ENCODE data around the gene TRPM2.

Gene TRPM2

DNA sequence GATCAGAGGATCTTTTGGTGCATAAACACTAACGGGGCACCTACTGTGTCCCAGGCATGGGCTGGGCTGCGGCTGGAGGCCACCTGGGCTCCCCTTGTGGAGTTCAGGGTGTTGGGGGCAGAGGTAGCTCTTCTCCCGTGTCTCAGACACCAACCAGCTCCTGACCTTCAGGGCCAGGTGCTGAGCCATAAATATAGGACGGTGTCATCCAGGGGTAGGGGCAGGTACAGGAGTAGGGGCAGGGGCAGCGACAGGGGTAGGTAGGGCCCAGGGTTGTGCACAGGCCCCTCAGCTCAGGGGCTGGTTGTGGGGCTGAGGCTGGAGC, 83.9 kb downstream of the TRPM2 start:
- Histone ChIP-seq H2BK5ac (ENCODE audit: low read depth, low read length, poor library complexity) (no peak overlapping the region), H3K4me1 (ENCODE audit: control insufficient read depth in 1 of 2, insufficient read depth in 2 of 2, low read length in 2 of 2) (no peaks in the 10 kb centered on the region), H3K4me3 (ENCODE audit: low read depth, low read length) (no peak overlapping the region), H3K4ac (ENCODE audit: low read depth, low read length) (no peak overlapping the region), H3K27me3 (ENCODE audit: insufficient read depth, low read length) (no peaks in the 10 kb centered on the region), H3K36me3 (ENCODE audit: control insufficient read depth in 1 of 2, insufficient read depth in 2 of 2, low read length in 2 of 2) (no peaks in the 10 kb centered on the region), H3K4me2 (ENCODE audit: low read length) (no peak overlapping the region), H3K79me2 (ENCODE audit: control insufficient read depth, insufficient read depth, low read length, poor library complexity) (no peaks in the 10 kb centered on the region), H3K14ac (ENCODE audit: low read length) (no peak overlapping the region), H2BK12ac (ENCODE audit: low read length) (no peak overlapping the region), H4K8ac (ENCODE audit: low read depth, low read length) (no peak overlapping the region), H2BK120ac (ENCODE audit: insufficient read depth, low read length, poor library complexity) (no peak overlapping the region), H4K12ac (ENCODE audit: low read depth, low read length) (no peak overlapping the region), H3K27ac (ENCODE audit: low read depth, low read length) (no peak overlapping the region), H2AK5ac (ENCODE audit: low read length) (no peak overlapping the region), H3K18ac (ENCODE audit: low read length) (no peak overlapping the region), H3K23ac (ENCODE audit: low read length) (no peak overlapping the region), H3K9me3 (ENCODE audit: insufficient read depth, low read depth, low read length) (peaks cover 4% of the 10 kb centered on the region), H4K91ac (ENCODE audit: low read depth, low read length) (no peak overlapping the region), H3K9ac (ENCODE audit: low read length) (no peak overlapping the region), H2AFZ (ENCODE audit: insufficient read depth, low read length, poor library complexity) (no peak overlapping the region), H3K79me1 (ENCODE audit: low read length) (no peaks in the 10 kb centered on the region)
- WGBS (ENCODE audit: extremely low coverage, insufficient coverage, insufficient read length), result no CpG with 5 or more reads among the region's 5 CpGs
- DNase-seq, result no peak

DNA sequence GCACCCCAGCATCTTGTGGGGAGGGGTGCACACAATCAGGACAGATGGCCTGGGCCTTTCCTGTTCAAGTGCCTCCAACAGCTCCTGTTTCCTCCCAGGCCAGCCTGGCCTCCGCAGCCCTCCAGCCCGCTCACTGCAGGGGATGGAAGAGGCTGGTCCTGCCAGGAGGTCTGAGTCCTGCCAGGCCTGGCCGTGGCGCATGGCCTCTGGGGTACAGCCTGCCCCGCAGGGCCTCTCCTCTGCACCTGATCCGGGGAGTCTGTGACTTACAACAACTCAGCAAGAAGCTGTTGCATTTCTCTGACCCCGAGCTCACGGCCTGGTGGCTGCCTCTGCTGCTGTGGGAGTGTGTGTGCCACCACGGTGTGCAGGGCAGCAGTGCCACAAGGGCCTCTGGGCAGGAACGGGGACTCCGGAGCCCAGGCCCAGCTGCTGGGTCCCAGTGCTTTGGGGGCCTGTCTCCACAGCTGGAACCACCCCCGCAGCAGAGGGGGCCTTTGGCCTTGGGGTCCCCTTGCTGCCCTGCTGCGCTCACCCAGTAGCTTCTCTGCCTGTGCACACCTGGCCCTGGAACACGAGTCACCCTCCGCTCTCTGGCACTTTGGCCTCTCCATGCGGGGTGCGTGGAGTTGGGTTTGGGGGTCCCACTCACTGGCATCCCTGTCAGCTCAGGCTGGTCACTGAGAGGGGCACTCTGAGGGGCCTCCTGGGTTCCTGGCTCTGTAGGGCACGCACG, 84.4 kb downstream of the TRPM2 start:
- Histone ChIP-seq H3K79me1 (ENCODE audit: low read length) (no peaks in the 10 kb centered on the region), H3K23ac (ENCODE audit: low read length) (no peak overlapping the region), H3K4ac (ENCODE audit: low read depth, low read length) (no peak overlapping the region), H3K27me3 (ENCODE audit: insufficient read depth, low read length) (no peaks in the 10 kb centered on the region), H3K9me3 (ENCODE audit: insufficient read depth, low read depth, low read length) (peaks cover 4% of the 10 kb centered on the region), H2AK5ac (ENCODE audit: low read length) (no peak overlapping the region), H4K12ac (ENCODE audit: low read depth, low read length) (no peak overlapping the region), H3K4me2 (ENCODE audit: low read length) (no peak overlapping the region), H2AFZ (ENCODE audit: insufficient read depth, low read length, poor library complexity) (no peak overlapping the region), H3K27ac (ENCODE audit: low read depth, low read length) (no peak overlapping the region), H3K18ac (ENCODE audit: low read length) (no peak overlapping the region), H3K36me3 (ENCODE audit: control insufficient read depth in 1 of 2, insufficient read depth in 2 of 2, low read length in 2 of 2) (no peaks in the 10 kb centered on the region), H2BK120ac (ENCODE audit: insufficient read depth, low read length, poor library complexity) (no peak overlapping the region), H3K79me2 (ENCODE audit: control insufficient read depth, insufficient read depth, low read length, poor library complexity) (no peaks in the 10 kb centered on the region), H3K9ac (ENCODE audit: low read length) (no peak overlapping the region), H3K4me3 (ENCODE audit: low read depth, low read length) (no peak overlapping the region), H2BK12ac (ENCODE audit: low read length) (no peak overlapping the region), H3K4me1 (ENCODE audit: control insufficient read depth in 1 of 2, insufficient read depth in 2 of 2, low read length in 2 of 2) (no peaks in the 10 kb centered on the region), H3K14ac (ENCODE audit: low read length) (no peak overlapping the region), H2BK5ac (ENCODE audit: low read depth, low read length, poor library complexity) (no peak overlapping the region), H4K91ac (ENCODE audit: low read depth, low read length) (no peak overlapping the region), H4K8ac (ENCODE audit: low read depth, low read length) (no peak overlapping the region)
- WGBS (ENCODE audit: extremely low coverage, insufficient coverage, insufficient read length), result no CpG with 5 or more reads among the region's 19 CpGs
- no peak for DNase-seq

- Histone ChIP-seq H3K79me1 (ENCODE audit: low read length) (no peaks in the 10 kb centered on the region), H2BK120ac (ENCODE audit: insufficient read depth, low read length, poor library complexity) (no peak overlapping the region), H3K27ac (ENCODE audit: low read depth, low read length) (no peak overlapping the region), H2AFZ (ENCODE audit: insufficient read depth, low read length, poor library complexity) (no peak overlapping the region), H3K23ac (ENCODE audit: low read length) (no peak overlapping the region), H3K79me2 (ENCODE audit: control insufficient read depth, insufficient read depth, low read length, poor library complexity) (no peaks in the 10 kb centered on the region), H2BK12ac (ENCODE audit: low read length) (no peak overlapping the region), H2BK5ac (ENCODE audit: low read depth, low read length, poor library complexity) (no peak overlapping the region), H3K14ac (ENCODE audit: low read length) (no peak overlapping the region), H3K18ac (ENCODE audit: low read length) (no peak overlapping the region), H3K4me1 (ENCODE audit: control insufficient read depth in 1 of 2, insufficient read depth in 2 of 2, low read length in 2 of 2) (no peaks in the 10 kb centered on the region), H3K4me3 (ENCODE audit: low read depth, low read length) (no peak overlapping the region), H3K4ac (ENCODE audit: low read depth, low read length) (no peak overlapping the region), H2AK5ac (ENCODE audit: low read length) (no peak overlapping the region), H4K91ac (ENCODE audit: low read depth, low read length) (no peak overlapping the region), H3K27me3 (ENCODE audit: insufficient read depth, low read length) (no peaks in the 10 kb centered on the region), H3K36me3 (ENCODE audit: control insufficient read depth in 1 of 2, insufficient read depth in 2 of 2, low read length in 2 of 2) (no peaks in the 10 kb centered on the region), H4K8ac (ENCODE audit: low read depth, low read length) (no peak overlapping the region), H3K9ac (ENCODE audit: low read length) (no peak overlapping the region), H3K4me2 (ENCODE audit: low read length) (no peak overlapping the region), H4K12ac (ENCODE audit: low read depth, low read length) (no peak overlapping the region), H3K9me3 (ENCODE audit: insufficient read depth, low read depth, low read length) (peaks cover 4% of the 10 kb centered on the region)
- no CpG with 5 or more reads among the region's 34 CpGs for WGBS (ENCODE audit: extremely low coverage, insufficient coverage, insufficient read length)
- DNase-seq, result no peak
Observed at GRCh38 chr21:44438531-44439210, 85.2 kb downstream of the TRPM2 start.

DNA sequence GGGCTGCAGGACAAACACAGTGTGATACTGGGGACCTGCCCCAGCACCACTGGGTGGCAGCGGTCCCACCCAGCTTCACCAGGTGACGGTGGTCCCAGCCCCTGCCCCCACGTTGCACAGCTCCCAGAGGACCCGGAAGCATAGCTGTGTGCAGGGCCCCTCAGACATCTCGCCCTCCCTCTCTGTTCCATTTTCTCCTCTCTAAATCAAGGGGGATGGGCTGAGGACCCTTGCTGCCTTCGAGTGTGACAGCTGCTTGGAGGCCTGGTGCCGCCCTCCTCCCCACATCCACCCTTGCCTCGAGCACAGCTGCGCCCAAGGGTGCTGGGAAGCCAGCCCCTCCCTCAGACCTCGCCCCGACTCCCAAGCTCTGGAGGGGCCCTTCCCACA, 85.8 kb downstream of the TRPM2 start:
- H3K27me3 ChIP-seq (ENCODE audit: insufficient read depth, low read length), result no peaks in the 10 kb centered on the region
- H3K36me3 ChIP-seq (ENCODE audit: control insufficient read depth in 1 of 2, insufficient read depth in 2 of 2, low read length in 2 of 2), result no peaks in the 10 kb centered on the region
- no peak overlapping the region for H4K12ac ChIP-seq (ENCODE audit: low read depth, low read length)
- no peaks in the 10 kb centered on the region for H3K4me1 ChIP-seq (ENCODE audit: control insufficient read depth in 1 of 2, insufficient read depth in 2 of 2, low read length in 2 of 2)
- no peak overlapping the region for H3K27ac ChIP-seq (ENCODE audit: low read depth, low read length)
- H3K4me3 ChIP-seq (ENCODE audit: low read depth, low read length), result no peak overlapping the region
- H2BK120ac ChIP-seq (ENCODE audit: insufficient read depth, low read length, poor library complexity), result no peak overlapping the region
- no peak overlapping the region for H2BK5ac ChIP-seq (ENCODE audit: low read depth, low read length, poor library complexity)
- no CpG with 5 or more reads among the region's 11 CpGs for WGBS (ENCODE audit: extremely low coverage, insufficient coverage, insufficient read length)
- no peak overlapping the region for H4K91ac ChIP-seq (ENCODE audit: low read depth, low read length)
- no peak overlapping the region for H3K4ac ChIP-seq (ENCODE audit: low read depth, low read length)
- H3K4me2 ChIP-seq (ENCODE audit: low read length), result no peak overlapping the region
- no peak overlapping the region for H2BK12ac ChIP-seq (ENCODE audit: low read length)
- no peak for DNase-seq
- no peak overlapping the region for H2AK5ac ChIP-seq (ENCODE audit: low read length)
- H3K18ac ChIP-seq (ENCODE audit: low read length), result no peak overlapping the region
- H3K79me1 ChIP-seq (ENCODE audit: low read length), result no peaks in the 10 kb centered on the region
- H3K23ac ChIP-seq (ENCODE audit: low read length), result no peak overlapping the region
- no peak overlapping the region for H2AFZ ChIP-seq (ENCODE audit: insufficient read depth, low read length, poor library complexity)
- no peak overlapping the region for H3K14ac ChIP-seq (ENCODE audit: low read length)
- no peak overlapping the region for H4K8ac ChIP-seq (ENCODE audit: low read depth, low read length)
- H3K9ac ChIP-seq (ENCODE audit: low read length), result no peak overlapping the region
- peaks cover 3% of the 10 kb centered on the region for H3K9me3 ChIP-seq (ENCODE audit: insufficient read depth, low read depth, low read length)
- H3K79me2 ChIP-seq (ENCODE audit: control insufficient read depth, insufficient read depth, low read length, poor library complexity), result no peaks in the 10 kb centered on the region
